NOMO-1 (cell line): Measurements from ENCODE around the gene HDAC4.

ENCODE experiments used
- DNase-seq, 2 experiments: peaks; one replicate each; lab custom pipeline; 2025; ENCODE audit not compliant: unreplicated experiment in 2 of 2; lab: John Stamatoyannopoulos, UW

The HDAC4 gene

GRCh38 chr2:239211396-239212094 lies 189.3 kb downstream of the HDAC4 start:
- no peak for DNase-seq

GRCh38 chr2:239209783-239210182 lies 191.0 kb downstream of the HDAC4 start:
- DNase-seq: no peak

- no peak for DNase-seq
These were observed 192.2 kb downstream of the HDAC4 start for GRCh38 chr2:239208465-239209180.

- no peak for DNase-seq
These were observed 194.0 kb downstream of the HDAC4 start for GRCh38 chr2:239206851-239207250.

GRCh38 chr2:239206042-239206441 lies 194.8 kb downstream of the HDAC4 start:
- DNase-seq: no peak

GRCh38 chr2:239204876-239205468 lies 195.8 kb downstream of the HDAC4 start:
- no peak for DNase-seq

- no peak for DNase-seq
These were observed 196.5 kb downstream of the HDAC4 start for GRCh38 chr2:239204136-239204875.

- DNase-seq: no peak
These were observed 197.2 kb downstream of the HDAC4 start for GRCh38 chr2:239203443-239204135.

- DNase-seq: no peak
These were observed 198.0 kb downstream of the HDAC4 start for GRCh38 chr2:239202836-239203235.

GRCh38 chr2:239202343-239202742 lies 198.5 kb downstream of the HDAC4 start:
- DNase-seq: no peak

- DNase-seq: no peak
These were observed 198.9 kb downstream of the HDAC4 start for GRCh38 chr2:239201884-239202283.

- DNase-seq: no peak
These were observed 199.3 kb downstream of the HDAC4 start for GRCh38 chr2:239201531-239201876.

GRCh38 chr2:239200646-239201530 lies 199.9 kb downstream of the HDAC4 start:
- no peak for DNase-seq

GRCh38 chr2:239199041-239199768 lies 201.6 kb downstream of the HDAC4 start:
- no peak for DNase-seq

- no peak for DNase-seq
These were observed 202.6 kb downstream of the HDAC4 start for GRCh38 chr2:239198221-239198620.

- no peak for DNase-seq
These were observed 203.7 kb downstream of the HDAC4 start for GRCh38 chr2:239197146-239197545.

GRCh38 chr2:239196474-239197021 lies 204.3 kb downstream of the HDAC4 start:
- DNase-seq: no peak

- no peak for DNase-seq
These were observed 204.8 kb downstream of the HDAC4 start for GRCh38 chr2:239195992-239196391.

GRCh38 chr2:239195318-239195871 lies 205.4 kb downstream of the HDAC4 start:
- no peak for DNase-seq
